Measurements from ENCODE around the gene NRG2. TPM values are rescaled to one million over a fixed set of nuclear protein-coding genes. Genes with fewer than 3 reads are reported as not detected.
A peak's percentile ranks its signal among the peaks of the same experiment; 100 is the strongest.

NRG2 gene
- total RNA-seq, 6 donors from 2014 or later, result 0.46 to 4.2 (median 1.5) TPM

GRCh38 chr5:139803978-139804377 is 239.1 kb downstream of the NRG2 start:
- no peak for DNase-seq
- TF ChIP-seq, protein P1, sequence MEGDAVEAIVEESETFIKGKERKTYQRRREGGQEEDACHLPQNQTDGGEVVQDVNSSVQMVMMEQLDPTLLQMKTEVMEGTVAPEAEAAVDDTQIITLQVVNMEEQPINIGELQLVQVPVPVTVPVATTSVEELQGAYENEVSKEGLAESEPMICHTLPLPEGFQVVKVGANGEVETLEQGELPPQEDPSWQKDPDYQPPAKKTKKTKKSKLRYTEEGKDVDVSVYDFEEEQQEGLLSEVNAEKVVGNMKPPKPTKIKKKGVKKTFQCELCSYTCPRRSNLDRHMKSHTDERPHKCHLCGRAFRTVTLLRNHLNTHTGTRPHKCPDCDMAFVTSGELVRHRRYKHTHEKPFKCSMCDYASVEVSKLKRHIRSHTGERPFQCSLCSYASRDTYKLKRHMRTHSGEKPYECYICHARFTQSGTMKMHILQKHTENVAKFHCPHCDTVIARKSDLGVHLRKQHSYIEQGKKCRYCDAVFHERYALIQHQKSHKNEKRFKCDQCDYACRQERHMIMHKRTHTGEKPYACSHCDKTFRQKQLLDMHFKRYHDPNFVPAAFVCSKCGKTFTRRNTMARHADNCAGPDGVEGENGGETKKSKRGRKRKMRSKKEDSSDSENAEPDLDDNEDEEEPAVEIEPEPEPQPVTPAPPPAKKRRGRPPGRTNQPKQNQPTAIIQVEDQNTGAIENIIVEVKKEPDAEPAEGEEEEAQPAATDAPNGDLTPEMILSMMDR (IDR thresholded peaks at IDR 0.05), result no peak
- TF ChIP-seq POLR2AphosphoS5 (IDR thresholded peaks at IDR 0.05) (no peak), EP300 (IDR thresholded peaks at IDR 0.05) (no peak), POLR2A (IDR thresholded peaks at IDR 0.05) (no peak)
- Histone ChIP-seq H3K27me3 (no peaks in the 10 kb centered on the region), H3K27ac (no peak overlapping the region), H3K9me3 (no peaks in the 10 kb centered on the region), H3K4me3 (no peak overlapping the region), H3K36me3 (no peaks in the 10 kb centered on the region), H3K4me1 (peaks cover 2 to 11% (median 9%) of the 10 kb centered on the region in 4 donors)
- no peak for ATAC-seq (ENCODE audit: low FRiP score in 2 of 2)
- 100% methylated on average over 2 of the region's 2 CpGs for WGBS, 2 donors

DNA sequence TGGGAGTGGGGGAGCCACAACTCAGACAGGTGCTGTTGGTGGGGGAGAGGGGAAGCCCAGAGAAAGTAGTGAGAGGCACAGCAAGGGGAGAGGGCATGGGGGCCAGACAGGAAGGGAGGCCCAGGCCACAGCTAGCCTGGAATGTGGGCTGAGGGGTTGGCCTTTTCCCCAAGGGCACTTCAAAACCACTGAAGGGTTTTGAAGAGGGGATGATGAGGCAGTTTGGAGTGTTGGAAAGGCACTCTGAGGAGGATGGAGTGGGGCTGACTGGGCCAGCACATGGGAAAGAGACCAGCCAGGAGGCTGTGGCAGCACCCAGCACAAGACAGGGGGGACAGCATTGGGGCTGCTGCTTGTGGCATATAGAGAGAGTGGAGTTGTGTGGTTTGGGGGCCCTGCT is 243.7 kb downstream of the NRG2 start:
- no peaks in the 10 kb centered on the region for H3K36me3 ChIP-seq
- TF ChIP-seq POLR2AphosphoS5 (IDR thresholded peaks at IDR 0.05) (peak; percentile 50 to 51), EP300 (IDR thresholded peaks at IDR 0.05) (peak in 1 of 4 donors; percentile 69)
- TF ChIP-seq, protein P1 (IDR thresholded peaks at IDR 0.05), result no peak
- ATAC-seq (ENCODE audit: low FRiP score in 2 of 2) (peak; percentile 41 to 83), DNase-seq (peak in 1 of 2 donors; percentile 65)
- no peak overlapping the region for H3K4me3 ChIP-seq
- H3K9me3 ChIP-seq, result no peaks in the 10 kb centered on the region
- H3K4me1 ChIP-seq, result peaks cover 15 to 29% (median 20%) of the 10 kb centered on the region in 4 donors
- H3K27me3 ChIP-seq, result peaks cover 4 to 37% (median 24%) of the 10 kb centered on the region in 4 donors
- H3K27ac ChIP-seq, result no peak overlapping the region

DNA sequence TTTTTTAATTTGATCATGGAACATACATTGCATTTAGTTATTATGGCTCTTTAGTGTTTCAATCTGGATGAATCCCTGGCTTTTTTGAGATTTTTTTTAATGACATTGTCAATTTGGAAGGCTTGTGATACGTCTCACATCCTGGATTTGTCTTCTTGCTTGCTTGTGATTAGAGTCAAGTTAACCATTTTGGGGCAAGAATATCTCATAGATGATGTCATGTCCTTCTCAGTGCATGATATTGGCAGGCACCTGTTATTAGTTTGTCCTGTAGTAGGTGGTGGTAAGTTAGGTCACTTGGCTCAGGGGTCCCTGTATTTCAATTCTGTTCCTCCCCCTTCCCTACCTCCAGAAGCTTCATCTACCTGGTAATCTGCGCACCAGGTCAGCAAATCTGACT is 244.2 kb downstream of the NRG2 start:
- TF ChIP-seq POLR2AphosphoS5 (IDR thresholded peaks at IDR 0.05) (no peak), EP300 (IDR thresholded peaks at IDR 0.05) (no peak), POLR2A (IDR thresholded peaks at IDR 0.05) (no peak)
- TF ChIP-seq, protein P1 (IDR thresholded peaks at IDR 0.05), result no peak
- Histone ChIP-seq H3K36me3 (no peaks in the 10 kb centered on the region), H3K4me1 (peaks cover 15 to 29% (median 20%) of the 10 kb centered on the region in 4 donors), H3K9me3 (no peaks in the 10 kb centered on the region), H3K27me3 (peaks cover 4 to 37% (median 24%) of the 10 kb centered on the region in 4 donors), H3K4me3 (no peak overlapping the region), H3K27ac (no peak overlapping the region)
- ATAC-seq (ENCODE audit: low FRiP score in 2 of 2) (no peak), DNase-seq (no peak)
- 66 to 67% methylated on average over 2 of the region's 2 CpGs for WGBS, 2 donors

- 58 to 71% methylated on average over 9 of the region's 9 CpGs for WGBS, 2 donors
- no peak for DNase-seq
- H3K27ac ChIP-seq, result no peak overlapping the region
- H3K36me3 ChIP-seq, result no peaks in the 10 kb centered on the region
- H3K9me3 ChIP-seq, result no peaks in the 10 kb centered on the region
- ATAC-seq (ENCODE audit: low FRiP score in 2 of 2), result no peak
- peaks cover 4 to 37% (median 24%) of the 10 kb centered on the region in 4 donors for H3K27me3 ChIP-seq
- H3K4me3 ChIP-seq, result no peak overlapping the region
- peaks cover 15 to 29% (median 20%) of the 10 kb centered on the region in 4 donors for H3K4me1 ChIP-seq
- TF ChIP-seq POLR2A (IDR thresholded peaks at IDR 0.05) (no peak), EP300 (IDR thresholded peaks at IDR 0.05) (no peak), POLR2AphosphoS5 (IDR thresholded peaks at IDR 0.05) (no peak)
- TF ChIP-seq, protein P1 (IDR thresholded peaks at IDR 0.05), result no peak
These were observed 245.1 kb downstream of the NRG2 start for GRCh38 chr5:139797856-139798510.

GRCh38 chr5:139797335-139797734 is 245.8 kb downstream of the NRG2 start:
- H3K9me3 ChIP-seq, result no peaks in the 10 kb centered on the region
- ATAC-seq (ENCODE audit: low FRiP score in 2 of 2) (no peak), DNase-seq (no peak)
- no peak overlapping the region for H3K27ac ChIP-seq
- WGBS, 2 donors, result 68 to 78% methylated on average over 3 of the region's 3 CpGs
- no peaks in the 10 kb centered on the region for H3K36me3 ChIP-seq
- H3K4me1 ChIP-seq, result peaks cover 15 to 29% (median 20%) of the 10 kb centered on the region in 4 donors
- H3K27me3 ChIP-seq, result peaks cover 4 to 37% (median 24%) of the 10 kb centered on the region in 4 donors
- no peak overlapping the region for H3K4me3 ChIP-seq
- TF ChIP-seq, protein P1 (IDR thresholded peaks at IDR 0.05), result no peak
- TF ChIP-seq POLR2A (IDR thresholded peaks at IDR 0.05), result no peak
- no peak for TF ChIP-seq EP300 (IDR thresholded peaks at IDR 0.05)
